WTC11 (cell line): ENCODE measurements around the gene PELI3. TPM values are rescaled to one million over a fixed set of nuclear protein-coding genes. Genes with fewer than 3 reads are reported as not detected.
A peak's percentile ranks its signal among the peaks of the same experiment; 100 is the strongest.

Source experiments
- EMX1 ChIP-seq: fragments of 250-450 bp; sonication (Bioruptor Pico); IDR thresholded peaks from 2 replicates; pipeline ENCODE4 v1.8.0; 2021; ENCODE audit warnings: mild to moderate bottlenecking
- JAZF1 ChIP-seq: fragments of 250-450 bp; sonication (Bioruptor Pico); IDR thresholded peaks from 2 replicates; pipeline ENCODE4 v1.9.0; 2021; ENCODE audit warnings: moderate library complexity, mild to moderate bottlenecking, inconsistent platforms
- MXD4 ChIP-seq: fragments of 250-450 bp; sonication (Bioruptor Pico); IDR thresholded peaks from 2 replicates; pipeline ENCODE4 v1.8.0; 2021; ENCODE audit warnings: mild to moderate bottlenecking, moderate library complexity, borderline replicate concordance
- MYBL2 ChIP-seq: sonication (generic); formaldehyde crosslinking; IDR thresholded peaks from 2 replicates; pipeline ENCODE4 v1.8.1; 2023; ENCODE audit warnings: mild to moderate bottlenecking, moderate library complexity, missing genetic modification reagents
- PRRX2 ChIP-seq: fragments of 250-450 bp; sonication (Bioruptor Pico); IDR thresholded peaks from 2 replicates; pipeline ENCODE4 v1.8.0; 2021; ENCODE audit warnings: mild to moderate bottlenecking
- TCF7 ChIP-seq: sonication (generic); formaldehyde crosslinking; IDR thresholded peaks from 2 replicates; pipeline ENCODE4 v1.8.0; 2022; ENCODE audit warnings: mild to moderate bottlenecking, low read depth, missing genetic modification reagents, moderate library complexity
- TEAD1 ChIP-seq: sonication (generic); formaldehyde crosslinking; IDR thresholded peaks from 2 replicates; pipeline ENCODE4 v1.8.0; 2022; ENCODE audit warnings: mild to moderate bottlenecking, missing genetic modification reagents
- TP53 ChIP-seq: sonication (generic); formaldehyde crosslinking; IDR thresholded peaks from 2 replicates; pipeline ENCODE4 v1.8.1; 2023; ENCODE audit warnings: mild to moderate bottlenecking, missing genetic modification reagents
- ZNF317 ChIP-seq: sonication (generic); formaldehyde crosslinking; IDR thresholded peaks from 2 replicates; pipeline ENCODE4 v1.8.1; 2023; ENCODE audit warnings: low read depth, mild to moderate bottlenecking, moderate library complexity, missing genetic modification reagents, borderline replicate concordance
- ZNF423 ChIP-seq: fragments of 250-450 bp; sonication (Bioruptor Pico); IDR thresholded peaks from 2 replicates; pipeline ENCODE4 v2.1.2; 2022; ENCODE audit warnings: mild to moderate bottlenecking, moderate library complexity
- total RNA-seq: library from RNA; stranded (reverse); gene quantifications from 3 replicates; pipeline ENCODE4 v1.2.3, GENCODE V29; 2021
- TF ChIP-seq, protein P1 (sequence below): sonication (generic); formaldehyde crosslinking; IDR thresholded peaks from 2 replicates; pipeline ENCODE4 v1.8.0; 2023; ENCODE audit warnings: mild to moderate bottlenecking, missing genetic modification reagents
- TF ChIP-seq, protein P2 (sequence below): sonication (generic); formaldehyde crosslinking; conservative IDR thresholded peaks from 2 replicates; pipeline ENCODE4 v1.8.1; 2023; ENCODE audit warnings: mild to moderate bottlenecking, low read depth, missing genetic modification reagents, moderate library complexity
- TF ChIP-seq, protein P3 (sequence below): sonication (generic); formaldehyde crosslinking; IDR thresholded peaks from 2 replicates; pipeline ENCODE4 v1.8.0; 2023; ENCODE audit warnings: missing genetic modification reagents, mild to moderate bottlenecking, borderline replicate concordance
- TF ChIP-seq, protein P4 (sequence below): fragments of 250-450 bp; sonication (Bioruptor Pico); IDR thresholded peaks from 2 replicates; pipeline ENCODE4 v1.9.0; 2021; ENCODE audit warnings: moderate library complexity, mild to moderate bottlenecking, inconsistent platforms, borderline replicate concordance
- TF ChIP-seq, protein P5 (sequence below): fragments of 250-450 bp; sonication (Bioruptor Pico); IDR thresholded peaks from 2 replicates; pipeline ENCODE4 v1.9.0; 2021; ENCODE audit warnings: mild to moderate bottlenecking
- TF ChIP-seq, protein P6 (sequence below): sonication (generic); formaldehyde crosslinking; IDR thresholded peaks from 2 replicates; pipeline ENCODE4 v1.8.0; 2022; ENCODE audit warnings: mild to moderate bottlenecking, missing genetic modification reagents
- TF ChIP-seq, protein P7 (sequence below): sonication (generic); formaldehyde crosslinking; IDR thresholded peaks from 2 replicates; pipeline ENCODE4 v1.8.0; 2022; ENCODE audit warnings: mild to moderate bottlenecking, missing genetic modification reagents
- TF ChIP-seq, protein P8 (sequence below): sonication (generic); formaldehyde crosslinking; IDR thresholded peaks from 2 replicates; pipeline ENCODE4 v1.8.1; 2022; ENCODE audit warnings: mild to moderate bottlenecking, missing genetic modification reagents, moderate library complexity, borderline replicate concordance

Gene PELI3
- total RNA-seq, 1 experiment from 2014 or later, result 7.8 TPM

DNA sequence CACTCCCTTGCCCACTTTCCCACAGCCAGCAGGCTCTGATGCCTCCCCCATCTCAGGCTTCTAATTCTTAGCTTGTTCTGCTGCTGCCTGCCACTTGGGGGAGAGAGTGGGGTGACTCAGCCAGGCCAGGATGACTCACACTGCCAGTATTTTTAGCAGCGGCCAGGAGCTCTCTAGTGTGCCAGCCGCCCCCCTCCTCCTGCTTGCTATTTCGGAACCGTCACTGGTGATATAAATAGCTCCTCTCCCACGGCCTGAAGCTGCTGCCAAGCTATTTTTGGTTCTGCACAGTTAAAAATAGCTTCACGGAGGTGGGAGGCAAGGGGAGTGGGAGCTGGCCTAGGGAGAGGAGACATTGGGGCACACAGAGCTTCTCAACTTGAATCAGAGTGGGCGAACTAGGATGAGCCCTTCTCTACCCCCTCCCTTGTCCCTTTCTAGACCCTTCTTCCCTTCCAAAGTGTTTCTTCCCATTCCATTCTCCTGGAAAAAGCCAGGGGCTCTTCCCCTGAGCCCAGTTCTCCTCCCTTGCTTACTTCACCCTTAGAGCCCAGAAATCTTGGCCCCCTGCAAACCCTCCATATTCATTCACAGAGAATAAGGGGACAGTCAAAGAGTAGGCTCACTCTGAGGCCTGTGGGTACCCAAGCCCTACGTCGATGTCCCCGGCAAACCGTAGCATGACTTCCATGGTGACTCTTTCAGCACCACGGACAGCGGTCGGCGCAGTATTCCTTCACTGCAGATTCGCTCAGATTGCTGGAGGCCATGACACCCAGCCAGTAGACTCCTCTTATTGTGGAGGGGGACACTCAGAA is 48.3 kb upstream of the PELI3 start (continued):
- TF ChIP-seq PRRX2 (CRISPR knock-in tag), result no peak
- no peak for TF ChIP-seq ZNF423 (CRISPR knock-in tag)
- peak; percentile 82; the same call in 1 of the 2 replicates for TF ChIP-seq MYBL2 (CRISPR knock-in tag)
- TF ChIP-seq, protein P1, sequence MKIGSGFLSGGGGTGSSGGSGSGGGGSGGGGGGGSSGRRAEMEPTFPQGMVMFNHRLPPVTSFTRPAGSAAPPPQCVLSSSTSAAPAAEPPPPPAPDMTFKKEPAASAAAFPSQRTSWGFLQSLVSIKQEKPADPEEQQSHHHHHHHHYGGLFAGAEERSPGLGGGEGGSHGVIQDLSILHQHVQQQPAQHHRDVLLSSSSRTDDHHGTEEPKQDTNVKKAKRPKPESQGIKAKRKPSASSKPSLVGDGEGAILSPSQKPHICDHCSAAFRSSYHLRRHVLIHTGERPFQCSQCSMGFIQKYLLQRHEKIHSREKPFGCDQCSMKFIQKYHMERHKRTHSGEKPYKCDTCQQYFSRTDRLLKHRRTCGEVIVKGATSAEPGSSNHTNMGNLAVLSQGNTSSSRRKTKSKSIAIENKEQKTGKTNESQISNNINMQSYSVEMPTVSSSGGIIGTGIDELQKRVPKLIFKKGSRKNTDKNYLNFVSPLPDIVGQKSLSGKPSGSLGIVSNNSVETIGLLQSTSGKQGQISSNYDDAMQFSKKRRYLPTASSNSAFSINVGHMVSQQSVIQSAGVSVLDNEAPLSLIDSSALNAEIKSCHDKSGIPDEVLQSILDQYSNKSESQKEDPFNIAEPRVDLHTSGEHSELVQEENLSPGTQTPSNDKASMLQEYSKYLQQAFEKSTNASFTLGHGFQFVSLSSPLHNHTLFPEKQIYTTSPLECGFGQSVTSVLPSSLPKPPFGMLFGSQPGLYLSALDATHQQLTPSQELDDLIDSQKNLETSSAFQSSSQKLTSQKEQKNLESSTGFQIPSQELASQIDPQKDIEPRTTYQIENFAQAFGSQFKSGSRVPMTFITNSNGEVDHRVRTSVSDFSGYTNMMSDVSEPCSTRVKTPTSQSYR (CRISPR knock-in tag), result no peak
- TF ChIP-seq MXD4, result no peak
- no peak for TF ChIP-seq EMX1 (CRISPR knock-in tag)
- TF ChIP-seq, protein P2, sequence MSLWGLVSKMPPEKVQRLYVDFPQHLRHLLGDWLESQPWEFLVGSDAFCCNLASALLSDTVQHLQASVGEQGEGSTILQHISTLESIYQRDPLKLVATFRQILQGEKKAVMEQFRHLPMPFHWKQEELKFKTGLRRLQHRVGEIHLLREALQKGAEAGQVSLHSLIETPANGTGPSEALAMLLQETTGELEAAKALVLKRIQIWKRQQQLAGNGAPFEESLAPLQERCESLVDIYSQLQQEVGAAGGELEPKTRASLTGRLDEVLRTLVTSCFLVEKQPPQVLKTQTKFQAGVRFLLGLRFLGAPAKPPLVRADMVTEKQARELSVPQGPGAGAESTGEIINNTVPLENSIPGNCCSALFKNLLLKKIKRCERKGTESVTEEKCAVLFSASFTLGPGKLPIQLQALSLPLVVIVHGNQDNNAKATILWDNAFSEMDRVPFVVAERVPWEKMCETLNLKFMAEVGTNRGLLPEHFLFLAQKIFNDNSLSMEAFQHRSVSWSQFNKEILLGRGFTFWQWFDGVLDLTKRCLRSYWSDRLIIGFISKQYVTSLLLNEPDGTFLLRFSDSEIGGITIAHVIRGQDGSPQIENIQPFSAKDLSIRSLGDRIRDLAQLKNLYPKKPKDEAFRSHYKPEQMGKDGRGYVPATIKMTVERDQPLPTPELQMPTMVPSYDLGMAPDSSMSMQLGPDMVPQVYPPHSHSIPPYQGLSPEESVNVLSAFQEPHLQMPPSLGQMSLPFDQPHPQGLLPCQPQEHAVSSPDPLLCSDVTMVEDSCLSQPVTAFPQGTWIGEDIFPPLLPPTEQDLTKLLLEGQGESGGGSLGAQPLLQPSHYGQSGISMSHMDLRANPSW (CRISPR knock-in tag), result 0 out of 2 replicates have a peak, but pooled peaks have one; percentile 67
- no peak for TF ChIP-seq JAZF1 (CRISPR knock-in tag)
- TF ChIP-seq, protein P3, sequence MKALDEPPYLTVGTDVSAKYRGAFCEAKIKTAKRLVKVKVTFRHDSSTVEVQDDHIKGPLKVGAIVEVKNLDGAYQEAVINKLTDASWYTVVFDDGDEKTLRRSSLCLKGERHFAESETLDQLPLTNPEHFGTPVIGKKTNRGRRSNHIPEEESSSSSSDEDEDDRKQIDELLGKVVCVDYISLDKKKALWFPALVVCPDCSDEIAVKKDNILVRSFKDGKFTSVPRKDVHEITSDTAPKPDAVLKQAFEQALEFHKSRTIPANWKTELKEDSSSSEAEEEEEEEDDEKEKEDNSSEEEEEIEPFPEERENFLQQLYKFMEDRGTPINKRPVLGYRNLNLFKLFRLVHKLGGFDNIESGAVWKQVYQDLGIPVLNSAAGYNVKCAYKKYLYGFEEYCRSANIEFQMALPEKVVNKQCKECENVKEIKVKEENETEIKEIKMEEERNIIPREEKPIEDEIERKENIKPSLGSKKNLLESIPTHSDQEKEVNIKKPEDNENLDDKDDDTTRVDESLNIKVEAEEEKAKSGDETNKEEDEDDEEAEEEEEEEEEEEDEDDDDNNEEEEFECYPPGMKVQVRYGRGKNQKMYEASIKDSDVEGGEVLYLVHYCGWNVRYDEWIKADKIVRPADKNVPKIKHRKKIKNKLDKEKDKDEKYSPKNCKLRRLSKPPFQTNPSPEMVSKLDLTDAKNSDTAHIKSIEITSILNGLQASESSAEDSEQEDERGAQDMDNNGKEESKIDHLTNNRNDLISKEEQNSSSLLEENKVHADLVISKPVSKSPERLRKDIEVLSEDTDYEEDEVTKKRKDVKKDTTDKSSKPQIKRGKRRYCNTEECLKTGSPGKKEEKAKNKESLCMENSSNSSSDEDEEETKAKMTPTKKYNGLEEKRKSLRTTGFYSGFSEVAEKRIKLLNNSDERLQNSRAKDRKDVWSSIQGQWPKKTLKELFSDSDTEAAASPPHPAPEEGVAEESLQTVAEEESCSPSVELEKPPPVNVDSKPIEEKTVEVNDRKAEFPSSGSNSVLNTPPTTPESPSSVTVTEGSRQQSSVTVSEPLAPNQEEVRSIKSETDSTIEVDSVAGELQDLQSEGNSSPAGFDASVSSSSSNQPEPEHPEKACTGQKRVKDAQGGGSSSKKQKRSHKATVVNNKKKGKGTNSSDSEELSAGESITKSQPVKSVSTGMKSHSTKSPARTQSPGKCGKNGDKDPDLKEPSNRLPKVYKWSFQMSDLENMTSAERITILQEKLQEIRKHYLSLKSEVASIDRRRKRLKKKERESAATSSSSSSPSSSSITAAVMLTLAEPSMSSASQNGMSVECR (CRISPR knock-in tag), result peak; percentile 97
- TF ChIP-seq ZNF317 (CRISPR knock-in tag), result peak; percentile 28; the same call in 1 of the 2 replicates
- TF ChIP-seq, protein P4, sequence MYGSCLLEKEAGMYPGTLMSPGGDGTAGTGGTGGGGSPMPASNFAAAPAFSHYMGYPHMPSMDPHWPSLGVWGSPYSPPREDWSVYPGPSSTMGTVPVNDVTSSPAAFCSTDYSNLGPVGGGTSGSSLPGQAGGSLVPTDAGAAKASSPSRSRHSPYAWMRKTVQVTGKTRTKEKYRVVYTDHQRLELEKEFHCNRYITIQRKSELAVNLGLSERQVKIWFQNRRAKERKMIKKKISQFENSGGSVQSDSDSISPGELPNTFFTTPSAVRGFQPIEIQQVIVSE, result no peak
- peak; percentile 92 for TF ChIP-seq TP53 (CRISPR knock-in tag)
- TF ChIP-seq, protein P5, sequence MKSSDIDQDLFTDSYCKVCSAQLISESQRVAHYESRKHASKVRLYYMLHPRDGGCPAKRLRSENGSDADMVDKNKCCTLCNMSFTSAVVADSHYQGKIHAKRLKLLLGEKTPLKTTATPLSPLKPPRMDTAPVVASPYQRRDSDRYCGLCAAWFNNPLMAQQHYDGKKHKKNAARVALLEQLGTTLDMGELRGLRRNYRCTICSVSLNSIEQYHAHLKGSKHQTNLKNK (CRISPR knock-in tag), result no peak
- peak; percentile 93 for TF ChIP-seq TEAD1
- TF ChIP-seq, protein P6, sequence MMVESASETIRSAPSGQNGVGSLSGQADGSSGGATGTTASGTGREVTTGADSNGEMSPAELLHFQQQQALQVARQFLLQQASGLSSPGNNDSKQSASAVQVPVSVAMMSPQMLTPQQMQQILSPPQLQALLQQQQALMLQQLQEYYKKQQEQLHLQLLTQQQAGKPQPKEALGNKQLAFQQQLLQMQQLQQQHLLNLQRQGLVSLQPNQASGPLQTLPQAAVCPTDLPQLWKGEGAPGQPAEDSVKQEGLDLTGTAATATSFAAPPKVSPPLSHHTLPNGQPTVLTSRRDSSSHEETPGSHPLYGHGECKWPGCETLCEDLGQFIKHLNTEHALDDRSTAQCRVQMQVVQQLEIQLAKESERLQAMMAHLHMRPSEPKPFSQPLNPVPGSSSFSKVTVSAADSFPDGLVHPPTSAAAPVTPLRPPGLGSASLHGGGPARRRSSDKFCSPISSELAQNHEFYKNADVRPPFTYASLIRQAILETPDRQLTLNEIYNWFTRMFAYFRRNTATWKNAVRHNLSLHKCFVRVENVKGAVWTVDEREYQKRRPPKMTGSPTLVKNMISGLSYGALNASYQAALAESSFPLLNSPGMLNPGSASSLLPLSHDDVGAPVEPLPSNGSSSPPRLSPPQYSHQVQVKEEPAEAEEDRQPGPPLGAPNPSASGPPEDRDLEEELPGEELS (CRISPR knock-in tag), result peak; percentile 95
- 0 out of 2 replicates have a peak, but pooled peaks have one; percentile 22 for TF ChIP-seq TCF7
- TF ChIP-seq, protein P7, sequence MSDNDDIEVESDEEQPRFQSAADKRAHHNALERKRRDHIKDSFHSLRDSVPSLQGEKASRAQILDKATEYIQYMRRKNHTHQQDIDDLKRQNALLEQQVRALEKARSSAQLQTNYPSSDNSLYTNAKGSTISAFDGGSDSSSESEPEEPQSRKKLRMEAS (CRISPR knock-in tag), result peak; percentile 15; the same call in 1 of the 2 replicates
- TF ChIP-seq, protein P8, sequence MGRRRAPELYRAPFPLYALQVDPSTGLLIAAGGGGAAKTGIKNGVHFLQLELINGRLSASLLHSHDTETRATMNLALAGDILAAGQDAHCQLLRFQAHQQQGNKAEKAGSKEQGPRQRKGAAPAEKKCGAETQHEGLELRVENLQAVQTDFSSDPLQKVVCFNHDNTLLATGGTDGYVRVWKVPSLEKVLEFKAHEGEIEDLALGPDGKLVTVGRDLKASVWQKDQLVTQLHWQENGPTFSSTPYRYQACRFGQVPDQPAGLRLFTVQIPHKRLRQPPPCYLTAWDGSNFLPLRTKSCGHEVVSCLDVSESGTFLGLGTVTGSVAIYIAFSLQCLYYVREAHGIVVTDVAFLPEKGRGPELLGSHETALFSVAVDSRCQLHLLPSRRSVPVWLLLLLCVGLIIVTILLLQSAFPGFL (CRISPR knock-in tag), result peak; percentile 87; the same call in 1 of the 2 replicates
